H4 (cell line): ENCODE measurements around the gene SHMT2. TPM values are rescaled to one million over a fixed set of nuclear protein-coding genes. Genes with fewer than 3 reads are reported as not detected.
A peak's percentile ranks its signal among the peaks of the same experiment; 100 is the strongest.

Experiments
- DNase-seq: peaks from one replicate; pipeline ENCODE4 v3.0.0-alpha.2; 2015; ENCODE audit warnings: low spot score
- total RNA-seq: library from RNA; depleted of rRNA; stranded (reverse); fragments of >200 nt; shearing (Covaris generic); gene quantifications from 2 replicates; pipeline ENCODE4 v1.2.3, GENCODE V29; 2014

Gene SHMT2
- total RNA-seq, 1 experiment from 2014 or later: 250 TPM

DNA sequence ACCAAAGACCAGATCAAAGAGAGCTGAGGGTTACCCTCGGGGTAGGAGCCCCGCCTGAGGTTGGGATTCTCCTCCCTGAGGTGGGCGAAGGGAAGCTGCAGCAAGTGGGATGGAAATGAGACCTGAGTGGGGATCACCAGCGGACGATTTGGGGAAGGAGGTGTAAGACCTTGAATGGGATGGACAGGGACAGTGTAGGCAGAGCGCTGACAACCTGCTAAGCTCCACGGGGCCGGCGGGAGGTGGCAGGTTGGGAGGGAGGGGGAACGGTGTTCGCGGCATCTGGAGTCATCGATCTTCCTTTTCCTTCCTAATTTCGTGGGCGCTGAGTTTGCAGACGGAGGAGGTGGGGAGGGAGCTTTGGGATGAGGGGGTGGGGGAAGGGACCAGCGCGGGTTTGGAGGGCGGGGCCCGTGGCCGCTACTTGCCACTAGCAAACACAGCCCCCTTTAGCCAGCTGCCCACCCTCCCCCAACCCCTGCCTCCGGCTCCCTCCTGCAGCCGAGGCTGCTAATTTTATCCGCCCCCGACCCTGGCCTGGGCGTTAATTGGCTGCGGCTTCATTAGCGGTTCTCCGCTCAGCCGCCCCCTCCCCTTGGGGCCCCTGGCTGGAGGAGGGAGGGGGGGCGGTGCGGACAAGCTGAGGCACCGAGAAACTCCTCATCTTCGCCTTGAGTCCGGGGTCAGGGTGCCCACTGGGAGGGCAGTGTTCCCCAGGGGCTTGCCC lies 2.8 kb upstream of the SHMT2 start:
- DNase-seq: no peak

DNA sequence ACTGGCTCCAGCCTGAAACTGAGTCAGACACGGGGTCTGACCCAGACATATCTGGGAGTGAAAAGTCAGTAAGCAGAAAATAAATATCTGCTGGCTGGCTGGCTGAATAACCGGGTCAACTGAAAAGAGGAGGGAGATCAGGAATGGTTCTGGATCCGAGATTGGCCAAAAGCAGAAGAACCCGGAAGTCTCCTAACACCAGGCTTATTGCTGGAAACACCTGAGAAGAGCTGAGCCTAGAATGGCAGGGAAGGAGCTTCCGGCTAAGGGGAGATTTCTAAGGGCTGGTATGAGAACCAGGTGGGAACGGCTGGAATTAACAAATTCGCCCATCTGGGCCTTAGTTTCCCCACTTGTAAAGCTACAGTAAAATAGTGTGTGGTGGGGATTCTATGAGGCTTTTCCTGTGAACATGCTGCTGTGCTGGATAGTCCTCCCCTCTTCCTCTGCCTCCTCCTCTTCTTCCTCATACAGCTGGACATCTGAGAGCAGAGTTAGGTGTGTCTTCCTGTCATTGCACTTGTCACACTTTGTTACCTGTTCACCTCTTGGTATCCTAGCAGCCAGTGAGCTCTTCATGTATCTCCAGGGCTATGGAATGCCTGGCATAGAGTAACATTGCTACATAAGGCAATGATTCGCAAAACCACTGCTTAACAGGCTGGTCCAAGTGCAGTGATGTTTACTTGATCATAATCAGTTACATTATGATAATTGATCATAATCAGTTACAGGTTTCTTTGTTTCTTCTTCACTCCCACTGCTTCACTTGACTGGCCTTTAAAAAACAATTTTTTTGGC lies 2.0 kb upstream of the SHMT2 start:
- DNase-seq: no peak

DNA sequence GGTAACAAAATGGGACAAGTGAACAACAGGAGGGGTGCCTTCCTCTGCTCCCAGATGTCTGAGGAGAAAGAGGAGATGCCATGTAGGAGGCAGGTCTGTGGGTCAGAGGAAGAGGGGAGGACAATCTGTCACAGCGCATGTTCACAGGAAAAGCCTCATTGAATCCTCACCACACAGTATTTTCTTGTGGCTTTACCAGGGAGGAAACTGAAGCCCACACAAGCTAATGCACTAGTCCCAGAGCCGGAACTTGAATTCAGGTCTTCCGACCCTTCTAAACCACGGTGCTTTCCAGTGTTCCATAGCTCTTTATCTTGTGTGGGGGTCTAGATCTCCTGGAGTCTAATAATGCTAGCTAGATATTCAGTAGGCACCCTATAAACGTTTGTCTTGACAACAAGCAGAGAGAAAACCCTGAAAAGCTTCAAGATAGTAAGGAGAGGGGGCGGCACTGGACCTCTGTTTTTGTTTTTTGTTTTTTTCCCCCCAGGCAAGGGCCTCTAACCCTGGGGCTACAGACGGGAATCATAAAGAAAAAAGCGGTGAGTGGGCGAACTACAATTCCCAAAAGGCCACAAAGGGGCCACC lies 371 bp upstream of the SHMT2 start:
- no peak for DNase-seq

DNA sequence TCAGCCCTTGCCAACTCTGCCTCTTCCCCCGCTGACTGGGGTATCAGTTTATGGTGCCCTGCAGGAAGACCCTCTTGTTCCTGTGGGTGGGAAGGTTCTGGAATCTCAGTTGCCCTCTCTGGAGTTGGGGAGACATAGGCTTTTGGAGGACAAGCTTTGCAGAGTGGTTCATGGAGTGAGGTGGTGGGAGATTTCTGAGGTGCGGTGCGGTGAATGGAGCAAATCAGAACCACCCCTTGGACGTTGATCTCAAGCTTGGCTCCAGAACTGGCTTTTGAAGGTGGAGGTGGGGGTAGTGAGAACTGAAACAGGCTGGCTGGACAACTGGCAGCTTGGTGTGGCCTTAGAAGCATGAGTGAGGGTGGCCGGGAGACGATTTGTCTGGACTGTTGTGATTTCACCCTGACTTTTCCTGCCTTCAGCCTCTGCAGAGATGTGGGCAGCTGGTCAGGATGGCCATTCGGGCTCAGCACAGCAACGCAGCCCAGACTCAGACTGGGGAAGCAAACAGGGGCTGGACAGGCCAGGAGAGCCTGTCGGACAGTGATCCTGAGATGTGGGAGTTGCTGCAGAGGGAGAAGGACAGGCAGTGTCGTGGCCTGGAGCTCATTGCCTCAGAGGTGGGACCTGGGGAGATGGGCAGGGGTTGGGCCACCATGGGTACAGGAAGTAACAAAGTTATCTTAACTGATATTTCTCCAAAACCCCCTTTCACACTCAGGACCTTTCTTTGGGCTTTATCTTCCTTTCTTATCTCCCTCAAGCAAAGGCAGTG lies 1.1 kb downstream of the SHMT2 start:
- no peak for DNase-seq

DNA sequence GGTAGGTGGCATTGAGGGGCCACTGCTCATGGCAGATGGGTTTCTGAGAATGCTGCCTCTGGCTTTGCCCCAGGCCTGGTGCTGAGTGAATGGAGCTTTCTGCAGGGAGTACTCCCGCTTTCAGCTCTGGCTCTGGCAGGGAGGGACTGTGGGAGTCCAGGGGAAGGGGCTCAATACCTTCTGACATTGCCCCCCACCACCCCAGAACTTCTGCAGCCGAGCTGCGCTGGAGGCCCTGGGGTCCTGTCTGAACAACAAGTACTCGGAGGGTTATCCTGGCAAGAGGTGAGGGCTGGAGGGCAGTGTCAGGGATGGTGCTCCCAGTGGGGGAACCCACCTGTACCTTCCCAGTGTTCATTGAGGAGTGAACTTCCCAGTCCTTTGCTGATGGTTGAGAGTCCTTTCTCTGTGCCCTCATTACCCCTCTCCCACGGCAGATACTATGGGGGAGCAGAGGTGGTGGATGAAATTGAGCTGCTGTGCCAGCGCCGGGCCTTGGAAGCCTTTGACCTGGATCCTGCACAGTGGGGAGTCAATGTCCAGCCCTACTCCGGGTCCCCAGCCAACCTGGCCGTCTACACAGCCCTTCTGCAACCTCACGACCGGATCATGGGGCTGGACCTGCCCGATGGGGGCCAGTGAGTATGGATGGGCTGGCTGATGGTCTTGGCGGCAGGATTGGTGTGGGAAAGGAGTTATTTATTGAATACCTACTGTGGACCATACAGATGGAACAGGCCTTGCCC lies 1.9 kb downstream of the SHMT2 start:
- no peak for DNase-seq

DNA sequence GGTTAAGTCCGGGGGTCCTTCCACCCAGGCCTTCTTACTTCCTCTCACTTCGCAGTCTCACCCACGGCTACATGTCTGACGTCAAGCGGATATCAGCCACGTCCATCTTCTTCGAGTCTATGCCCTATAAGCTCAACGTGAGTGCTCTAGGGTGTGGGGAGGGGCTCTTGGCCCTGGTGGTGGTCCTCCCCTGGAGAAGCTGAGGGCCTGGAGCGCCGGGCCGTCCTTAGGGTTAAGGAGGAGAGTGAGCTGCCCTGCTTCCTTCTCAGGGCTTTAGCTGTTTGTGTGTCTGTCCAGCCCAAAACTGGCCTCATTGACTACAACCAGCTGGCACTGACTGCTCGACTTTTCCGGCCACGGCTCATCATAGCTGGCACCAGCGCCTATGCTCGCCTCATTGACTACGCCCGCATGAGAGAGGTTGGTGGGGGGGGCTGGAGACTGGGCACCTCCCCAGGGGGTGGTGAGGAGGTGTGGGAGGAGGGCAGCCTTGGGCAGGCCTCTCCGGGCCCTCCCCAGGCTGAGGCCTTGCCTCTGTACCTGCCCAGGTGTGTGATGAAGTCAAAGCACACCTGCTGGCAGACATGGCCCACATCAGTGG lies 2.7 kb downstream of the SHMT2 start:
- no peak for DNase-seq

DNA sequence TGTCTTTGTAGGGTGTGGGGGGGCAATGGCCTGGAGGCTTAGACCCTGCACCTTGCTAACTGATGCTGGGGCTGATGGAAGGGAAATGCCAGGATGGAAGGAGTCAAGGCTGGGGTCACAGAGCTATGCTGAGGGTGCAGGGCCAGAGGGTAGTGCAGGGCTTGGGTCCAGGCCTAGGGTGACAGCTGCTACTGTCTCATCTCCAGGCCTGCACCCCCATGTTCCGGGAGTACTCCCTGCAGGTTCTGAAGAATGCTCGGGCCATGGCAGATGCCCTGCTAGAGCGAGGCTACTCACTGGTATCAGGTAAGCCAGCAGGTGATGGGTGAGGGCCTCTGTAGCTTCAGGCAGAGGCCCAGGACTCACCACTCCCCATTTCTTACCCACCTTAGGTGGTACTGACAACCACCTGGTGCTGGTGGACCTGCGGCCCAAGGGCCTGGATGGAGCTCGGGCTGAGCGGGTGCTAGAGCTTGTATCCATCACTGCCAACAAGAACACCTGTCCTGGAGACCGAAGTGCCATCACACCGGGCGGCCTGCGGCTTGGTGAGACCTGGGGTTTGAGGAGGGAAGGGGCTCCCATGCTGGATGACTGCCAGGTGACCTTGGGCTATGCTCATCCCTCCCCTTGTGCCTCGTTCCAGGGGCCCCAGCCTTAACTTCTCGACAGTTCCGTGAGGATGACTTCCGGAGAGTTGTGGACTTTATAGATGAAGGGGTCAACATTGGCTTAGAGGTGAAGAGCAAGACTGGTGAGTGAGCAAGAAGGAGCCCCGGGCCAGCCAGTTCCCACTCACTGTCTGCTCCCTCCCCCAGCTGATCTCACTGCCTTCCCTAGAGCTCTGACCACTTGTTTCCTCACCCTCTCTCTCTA lies 4.1 kb downstream of the SHMT2 start:
- DNase-seq: no peak

DNA sequence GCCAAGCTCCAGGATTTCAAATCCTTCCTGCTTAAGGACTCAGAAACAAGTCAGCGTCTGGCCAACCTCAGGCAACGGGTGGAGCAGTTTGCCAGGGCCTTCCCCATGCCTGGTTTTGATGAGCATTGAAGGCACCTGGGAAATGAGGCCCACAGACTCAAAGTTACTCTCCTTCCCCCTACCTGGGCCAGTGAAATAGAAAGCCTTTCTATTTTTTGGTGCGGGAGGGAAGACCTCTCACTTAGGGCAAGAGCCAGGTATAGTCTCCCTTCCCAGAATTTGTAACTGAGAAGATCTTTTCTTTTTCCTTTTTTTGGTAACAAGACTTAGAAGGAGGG lies 4.7 kb downstream of the SHMT2 start:
- no peak for DNase-seq

DNA sequence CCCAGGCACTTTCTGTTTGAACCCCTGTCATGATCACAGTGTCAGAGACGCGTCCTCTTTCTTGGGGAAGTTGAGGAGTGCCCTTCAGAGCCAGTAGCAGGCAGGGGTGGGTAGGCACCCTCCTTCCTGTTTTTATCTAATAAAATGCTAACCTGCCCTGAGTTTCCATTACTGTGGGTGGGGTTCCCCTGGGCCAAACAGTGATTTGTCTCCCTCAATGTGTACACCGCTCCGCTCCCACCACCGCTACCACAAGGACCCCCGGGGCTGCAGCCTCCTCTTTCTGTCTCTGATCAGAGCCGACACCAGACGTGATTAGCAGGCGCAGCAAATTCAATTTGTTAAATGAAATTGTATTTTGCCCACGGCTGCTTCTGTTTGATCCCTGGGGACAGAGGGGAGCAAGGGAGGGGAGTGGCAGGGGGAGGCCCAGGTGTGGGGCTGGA lies 5.1 kb downstream of the SHMT2 start:
- DNase-seq: no peak

DNA sequence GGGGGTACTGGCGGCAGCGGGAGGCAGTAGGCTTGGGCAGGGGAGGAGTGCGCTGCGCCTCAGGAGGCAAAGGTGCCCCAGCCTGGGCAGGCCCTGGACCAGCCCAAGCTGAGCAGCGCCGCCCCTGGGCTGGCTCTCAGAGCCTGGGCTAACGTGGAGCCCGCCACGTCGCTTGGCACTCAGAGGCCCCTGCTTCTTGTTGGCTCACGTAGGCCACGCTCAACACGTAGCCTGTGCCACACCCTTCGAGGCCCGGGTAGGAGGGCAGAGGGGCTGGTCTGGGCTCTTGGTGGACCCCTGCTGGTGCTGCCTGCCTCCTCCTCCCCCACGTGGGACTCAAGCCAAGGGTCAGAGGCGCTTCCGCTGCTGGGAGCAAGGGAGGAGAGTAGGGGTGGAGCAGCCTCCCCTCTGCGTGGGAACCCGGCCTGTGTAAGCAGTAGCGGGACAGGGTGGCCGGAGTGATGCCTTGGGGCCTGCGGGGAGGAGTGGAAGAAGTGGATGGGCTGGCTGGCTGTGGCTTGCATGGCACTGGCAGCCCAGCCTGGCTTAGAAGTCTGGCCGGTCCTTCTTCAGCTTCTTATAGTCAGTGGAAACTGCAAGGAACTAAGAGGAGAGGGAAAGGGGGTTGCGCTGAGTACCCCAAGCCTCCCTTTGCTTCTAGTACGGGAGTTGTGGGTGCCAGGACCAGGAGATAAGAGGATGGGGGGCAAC lies 5.7 kb downstream of the SHMT2 start:
- peak; percentile 78 for DNase-seq

DNA sequence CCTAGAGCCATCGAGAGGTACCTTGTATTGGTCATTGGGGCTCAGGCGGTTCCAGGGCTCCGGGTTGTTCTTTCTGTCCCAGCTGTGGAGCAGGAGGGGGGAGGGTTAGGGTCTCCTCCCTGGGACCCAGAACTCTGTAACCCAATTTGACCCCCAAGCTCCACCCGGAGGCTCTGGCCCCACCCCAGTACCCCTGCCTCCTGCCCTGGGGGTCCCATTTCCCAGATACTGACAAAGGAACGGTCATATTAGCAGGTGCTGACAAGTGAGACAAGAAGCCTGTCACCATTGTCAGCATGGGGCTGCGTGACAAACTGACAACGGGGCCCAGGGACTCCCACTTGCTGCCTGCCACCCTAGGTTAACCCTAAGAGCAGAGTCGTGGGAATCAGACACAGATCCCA lies 6.2 kb downstream of the SHMT2 start:
- no peak for DNase-seq

DNA sequence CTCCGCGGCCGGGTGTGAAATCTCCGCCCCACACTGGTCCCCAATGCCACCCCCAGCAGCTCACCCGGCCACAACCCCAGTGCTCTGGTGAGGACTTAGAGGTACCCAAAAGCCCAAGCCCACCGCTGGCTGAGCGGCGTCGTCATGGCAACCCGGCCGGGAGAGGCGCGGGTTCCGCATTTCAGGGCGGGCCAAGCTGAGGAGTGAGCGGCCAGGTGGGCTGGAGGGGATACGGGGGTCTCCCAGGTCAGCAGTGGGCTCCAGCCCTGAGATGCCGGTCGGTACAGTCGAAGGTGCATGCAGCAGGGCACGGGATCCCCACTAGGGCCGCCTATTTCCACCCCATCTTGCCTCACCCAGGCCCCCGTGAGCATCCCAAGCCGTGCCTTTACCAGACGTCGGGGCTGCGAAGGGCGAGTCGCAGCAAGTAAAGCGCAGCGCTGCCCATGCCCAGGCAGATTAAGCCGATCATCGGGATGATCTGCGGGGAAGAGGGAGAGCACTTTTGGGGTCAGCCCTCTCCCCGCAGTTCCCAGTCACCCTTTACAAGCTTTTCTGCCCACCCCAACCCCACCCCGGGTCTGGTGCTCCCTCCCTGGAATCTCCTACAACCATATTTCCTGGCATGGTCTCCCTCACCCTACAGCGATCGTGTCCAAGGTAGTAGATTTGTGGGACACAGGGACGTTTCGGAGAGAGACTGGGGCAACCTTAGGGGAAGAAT lies 6.9 kb downstream of the SHMT2 start:
- DNase-seq: no peak

DNA sequence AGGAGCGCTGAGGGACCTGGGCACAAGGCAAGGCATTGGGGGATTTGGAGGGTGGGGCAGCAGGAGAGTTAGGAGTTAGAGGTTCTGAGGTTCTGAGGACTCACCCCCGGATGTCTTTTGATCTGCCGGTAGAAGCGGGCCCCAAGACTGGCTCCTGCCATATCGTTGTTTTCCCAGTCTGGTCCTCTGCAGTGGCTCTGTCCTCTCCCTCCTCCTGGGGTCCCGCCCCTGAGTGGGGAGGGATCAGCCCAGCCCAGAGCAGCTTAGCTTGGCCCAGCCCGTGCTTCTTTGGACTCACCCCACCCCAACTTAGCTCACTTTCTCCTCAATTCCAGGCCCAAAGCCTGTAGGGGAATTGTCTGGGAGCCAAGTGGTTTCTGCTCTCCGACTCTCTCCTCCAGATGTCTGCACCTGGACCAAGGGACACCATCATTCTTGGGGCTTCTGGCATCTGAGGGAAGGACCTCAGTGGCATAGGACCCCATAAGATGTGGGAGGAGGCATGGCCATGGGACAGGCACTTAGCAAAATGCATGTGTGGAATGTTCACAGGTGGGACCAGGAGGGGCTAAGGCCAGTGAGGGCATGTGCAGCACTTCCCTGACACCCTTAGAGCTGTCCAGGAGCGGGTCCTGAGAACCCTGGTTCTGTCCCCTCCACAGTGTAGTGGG lies 7.5 kb downstream of the SHMT2 start:
- no peak for DNase-seq

DNA sequence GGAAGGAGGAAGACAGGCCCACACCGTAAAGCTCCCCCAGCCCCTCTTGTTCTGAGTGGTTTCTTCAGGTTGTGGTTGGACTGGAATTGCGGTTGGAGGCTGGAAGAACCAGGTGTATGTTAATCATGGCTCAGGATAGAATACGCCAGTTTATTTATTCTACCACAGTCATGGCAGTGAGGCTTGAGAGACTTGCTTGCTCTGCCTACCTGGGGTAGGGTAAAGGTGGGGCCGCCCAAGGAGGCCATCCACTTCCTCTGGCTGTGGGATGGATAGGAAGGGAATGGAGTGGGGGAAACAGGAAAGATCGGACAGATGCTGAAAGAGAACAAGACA lies 8.1 kb downstream of the SHMT2 start:
- no peak for DNase-seq

DNA sequence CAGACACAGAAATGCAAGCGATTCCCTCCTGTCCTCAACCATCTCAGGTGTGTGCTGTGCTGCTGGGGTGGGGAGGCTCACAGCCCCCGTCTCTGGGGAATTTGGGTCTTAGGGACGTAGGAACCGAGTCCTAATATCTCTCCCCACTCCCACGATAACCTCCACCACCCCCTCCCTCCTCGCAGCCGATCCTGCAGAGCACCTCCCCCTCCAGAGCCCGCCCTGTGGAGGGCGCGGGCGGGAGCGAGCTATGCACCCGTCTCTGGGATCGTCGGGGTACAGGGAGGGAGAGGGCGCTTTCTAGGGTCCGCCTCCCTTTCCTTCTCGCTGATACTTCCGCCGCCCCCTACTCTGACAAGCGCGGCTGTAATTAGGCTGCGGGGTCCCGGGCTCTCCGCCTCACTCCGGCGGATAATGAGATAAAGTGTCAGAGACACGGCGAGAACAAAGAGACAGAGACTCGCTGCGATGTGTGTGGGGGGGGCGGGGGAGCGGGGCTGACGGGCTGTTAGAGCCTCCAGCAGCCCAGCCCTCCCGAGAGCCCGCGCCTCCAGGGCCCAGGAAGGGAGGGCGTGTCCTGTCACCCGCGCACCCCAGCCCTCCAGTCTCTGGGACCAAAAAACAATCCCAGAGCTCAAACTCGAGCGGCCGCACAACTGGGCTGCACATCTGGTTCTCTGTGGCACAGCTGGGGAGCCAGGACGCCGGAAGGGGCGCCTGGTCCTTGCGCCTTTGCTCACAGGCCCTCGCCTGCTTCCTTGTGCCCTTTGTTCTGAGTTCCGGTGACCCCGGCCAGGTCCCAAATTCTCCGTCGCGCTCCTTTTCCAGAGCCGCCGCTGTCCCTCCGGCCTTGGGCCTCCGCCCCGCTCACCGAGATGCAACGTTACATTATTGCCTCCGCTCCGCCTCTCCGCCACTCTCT lies 8.7 kb downstream of the SHMT2 start:
- DNase-seq: no peak

DNA sequence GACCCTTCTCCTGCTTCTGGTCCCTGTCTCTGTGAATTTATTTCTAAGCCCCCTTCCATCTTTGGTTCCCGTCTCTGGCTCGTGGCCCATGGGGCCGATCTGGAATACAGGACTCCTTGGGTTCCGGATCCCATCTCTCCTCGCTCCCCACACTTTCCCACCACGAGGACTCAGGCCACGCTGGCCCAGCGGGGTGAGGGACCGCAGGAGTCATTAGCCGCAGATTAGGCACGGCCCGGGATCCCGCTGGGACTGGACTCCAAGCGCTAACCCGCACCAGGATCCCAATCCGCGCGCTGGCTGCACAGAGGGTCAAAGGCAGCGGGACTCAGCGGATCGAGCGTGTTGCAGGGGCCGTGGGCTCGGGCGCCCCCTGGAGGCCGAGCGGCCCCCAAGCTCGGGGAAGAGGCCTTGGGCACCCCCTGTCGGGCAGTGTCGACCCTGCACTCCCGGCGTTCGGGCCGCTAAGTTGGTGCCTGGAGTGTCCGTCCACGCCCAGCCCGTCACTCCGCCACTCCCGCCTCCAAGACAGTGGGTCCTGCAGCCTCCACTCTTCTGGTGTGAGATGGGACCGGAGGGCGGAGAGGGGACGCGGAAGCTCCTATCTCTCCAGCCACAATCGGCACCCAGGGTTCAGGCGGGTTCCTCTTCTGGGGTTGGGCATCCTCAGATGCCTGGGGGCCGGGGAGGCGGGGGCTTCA lies 9.5 kb downstream of the SHMT2 start:
- peak; percentile 71 for DNase-seq
